Small intestine (tissue), 7 donors: ENCODE data around the gene PCDHA13. TPM values are rescaled to one million over a fixed set of nuclear protein-coding genes. Genes with fewer than 3 reads are reported as not detected.
"Not testable (repeated sequence)": the region's sequence is repeated elsewhere in the genome, so short reads cannot be mapped to it uniquely, and the experiment has no call there.

Source experiments
- DNase-seq, 2 donors: peaks; one replicate each; pipeline versions ENCODE4 v3.0.0 to v3.0.0-alpha.2; 2013
- FAIRE-seq: peaks from 2 replicates; lab custom pipeline; 2012; peaks lifted over from hg19 to GRCh38; lab: Jason Lieb, UNC
- H3K27ac ChIP-seq, 3 donors: one replicate each; pipeline ENCODE4 v1.5.1; 2013; ENCODE audit warnings: low read length in 2 of 3, mild to moderate bottlenecking in 2 of 3, control low read depth in 1 of 3, inconsistent platforms in 1 of 3, low read depth in 1 of 3, moderate library complexity in 1 of 3
- H3K27me3 ChIP-seq, 3 donors: one replicate each; pipeline ENCODE4 v1.6.1; 2013; ENCODE audit warnings: low read length in 3 of 3, inconsistent platforms in 1 of 3; ENCODE audit not compliant: control insufficient read depth in 3 of 3, insufficient read depth in 3 of 3
- H3K36me3 ChIP-seq, 3 donors: one replicate each; pipeline ENCODE4 v1.6.1; 2013; ENCODE audit warnings: low read length in 3 of 3, inconsistent platforms in 1 of 3, low read depth in 1 of 3, mild to moderate bottlenecking in 1 of 3, moderate library complexity in 1 of 3; ENCODE audit not compliant: control insufficient read depth in 3 of 3, insufficient read depth in 2 of 3
- H3K4me1 ChIP-seq, 3 donors: one replicate each; pipeline ENCODE4 v1.6.1; 2013; ENCODE audit warnings: low read length in 2 of 3, inconsistent platforms in 1 of 3, low read depth in 1 of 3, mild to moderate bottlenecking in 1 of 3, moderate library complexity in 1 of 3; ENCODE audit not compliant: control insufficient read depth in 3 of 3, insufficient read depth in 2 of 3
- H3K4me3 ChIP-seq, 3 donors: one replicate each; pipeline ENCODE4 v1.5.1; 2013; ENCODE audit warnings: low read length in 3 of 3, control low read depth in 1 of 3, inconsistent platforms in 1 of 3, low read depth in 1 of 3, mild to moderate bottlenecking in 1 of 3, moderate library complexity in 1 of 3
- H3K9me3 ChIP-seq, 2 donors: one replicate each; pipeline ENCODE4 v1.6.1; 2013; ENCODE audit warnings: low read depth in 1 of 2, low read length in 1 of 2; ENCODE audit not compliant: control insufficient read depth in 2 of 2, insufficient read depth in 1 of 2
- WGBS, 3 donors: extraction: QIAGEN DNeasy Blood & Tissue Kit; methylation state at CpG; one replicate each; pipeline ENCODE4 v1.1.7; 2013; 5-methylcytosine and 5-hydroxymethylcytosine counted together
- polyA plus RNA-seq, 4 donors: library from polyadenylated mRNA; stranded (reverse) in 3 of 4; unstranded in 1 of 4; fragments of 200-250 nt in 3 of 4; fragments of 120-200 nt in 1 of 4; gene quantifications; one replicate each; pipeline versions ENCODE4 v1.2.1 to v1.2.3, GENCODE V29; 2013
- donor health status: healthy with polysubstance abuse.
- donor health status: control.
- donor health status: control.
- donor health status: Bipolar disorder and iron deficiency.
- donor health status: healthy.

Gene PCDHA13
- polyA plus RNA-seq, 4 donors, result 0.03 to 0.06 TPM; not detected in 2

- H3K4me1 ChIP-seq, result no peaks in the 10 kb centered on the region
- FAIRE-seq, result no peak
- no peaks in the 10 kb centered on the region for H3K27me3 ChIP-seq
- no peaks in the 10 kb centered on the region for H3K36me3 ChIP-seq
- DNase-seq, result no peak
- H3K27ac ChIP-seq, result no peak within 1 kb of the TSS
- no peak within 1 kb of the TSS for H3K4me3 ChIP-seq
- peaks cover 3 to 32% of the 10 kb centered on the region in 2 donors for H3K9me3 ChIP-seq
- 18 to 40% (median 34%) methylated on average over 41 of the region's 41 CpGs for WGBS, 3 donors
Measured at GRCh38 chr5:140868721-140869554, 13.0 kb upstream of the PCDHA13 start, which contains the start of gene PCDHA11. PCDHA11 (plus strand) TSS chr5:140868957; CDS start chr5:140869104, 147 bp downstream.

GRCh38 chr5:140869555-140869886 is 12.4 kb upstream of the PCDHA13 start:
- Histone ChIP-seq H3K27me3 (no peaks in the 10 kb centered on the region), H3K27ac (no peak overlapping the region), H3K36me3 (no peaks in the 10 kb centered on the region), H3K9me3 (peaks cover 3 to 32% of the 10 kb centered on the region in 2 donors), H3K4me3 (no peak overlapping the region), H3K4me1 (no peaks in the 10 kb centered on the region)
- WGBS, 3 donors, result 59 to 63% (median 60%) methylated on average over 5 of the region's 5 CpGs
- DNase-seq (no peak), FAIRE-seq (no peak)

GRCh38 chr5:140870221-140871201 is 11.4 kb upstream of the PCDHA13 start:
- FAIRE-seq (no peak), DNase-seq (no peak)
- H3K4me1 ChIP-seq, result no peaks in the 10 kb centered on the region
- H3K36me3 ChIP-seq, result no peaks in the 10 kb centered on the region
- no peaks in the 10 kb centered on the region for H3K27me3 ChIP-seq
- H3K4me3 ChIP-seq, result no peak overlapping the region
- no peak overlapping the region for H3K27ac ChIP-seq
- H3K9me3 ChIP-seq, result peaks cover 3 to 37% of the 10 kb centered on the region in 2 donors
- WGBS, 3 donors, result 58 to 78% (median 74%) methylated on average over 109 to 114 of the region's 114 CpGs

- H3K27me3 ChIP-seq, result peaks cover 0 to 6% (median 0%) of the 10 kb centered on the region in 3 donors
- FAIRE-seq (no peak), DNase-seq (no peak)
- no peaks in the 10 kb centered on the region for H3K4me1 ChIP-seq
- no peak within 1 kb of the TSS for H3K4me3 ChIP-seq
- 22 to 39% (median 37%) methylated on average over 46 to 47 of the region's 47 CpGs for WGBS, 3 donors
- peaks cover 4 to 43% of the 10 kb centered on the region in 2 donors for H3K9me3 ChIP-seq
- no peak within 1 kb of the TSS for H3K27ac ChIP-seq
- no peaks in the 10 kb centered on the region for H3K36me3 ChIP-seq
Measured at GRCh38 chr5:140875085-140876065, 6.5 kb upstream of the PCDHA13 start, which contains the start of gene PCDHA12. PCDHA12 (plus strand) TSS chr5:140875308; CDS start chr5:140875473, 165 bp downstream.

GRCh38 chr5:140876541-140877261 is 5.2 kb upstream of the PCDHA13 start:
- DNase-seq, H3K4me3 ChIP-seq, H3K36me3 ChIP-seq, FAIRE-seq, H3K4me1 ChIP-seq, H3K27ac ChIP-seq, H3K27me3 ChIP-seq: not testable (repeated sequence)
- WGBS, 3 donors, result 49 to 75% (median 71%) methylated on average over 70 to 80 of the region's 80 CpGs
- peaks cover 1 to 34% of the 10 kb centered on the region in 2 donors for H3K9me3 ChIP-seq

GRCh38 chr5:140877262-140877581 is 4.7 kb upstream of the PCDHA13 start:
- Histone ChIP-seq H3K27me3 (peaks cover 0 to 6% (median 0%) of the 10 kb centered on the region in 3 donors), H3K9me3 (peaks cover 1 to 34% of the 10 kb centered on the region in 2 donors), H3K4me3 (no peak overlapping the region), H3K36me3 (no peaks in the 10 kb centered on the region), H3K27ac (no peak overlapping the region), H3K4me1 (no peaks in the 10 kb centered on the region)
- DNase-seq (no peak), FAIRE-seq (no peak)
- WGBS, 3 donors, result 54 to 76% (median 67%) methylated on average over 37 of the region's 37 CpGs

GRCh38 chr5:140882591-140882899 is 621 bp downstream of the PCDHA13 start:
- Histone ChIP-seq H3K4me3 (no peak overlapping the region), H3K27me3 (peaks cover 0 to 6% (median 0%) of the 10 kb centered on the region in 3 donors)
- DNase-seq, result no peak

More at GRCh38 chr5:140882591-140882899, 621 bp downstream of the PCDHA13 start:
- no peaks in the 10 kb centered on the region for H3K36me3 ChIP-seq
- H3K27ac ChIP-seq, result no peak overlapping the region
- H3K9me3 ChIP-seq, result peaks cover 0 to 31% of the 10 kb centered on the region in 2 donors
- FAIRE-seq, result no peak
- WGBS, 3 donors, result 23 to 41% (median 30%) methylated on average over 12 of the region's 12 CpGs
- H3K4me1 ChIP-seq, result no peaks in the 10 kb centered on the region
